Measurements from ENCODE around the gene ATP1B4. TPM values are rescaled to one million over a fixed set of nuclear protein-coding genes. Genes with fewer than 3 reads are reported as not detected.

Gene ATP1B4
- total RNA-seq, 1 donor from 2014 or later: 0.74 TPM

GRCh38 chrX:120321520-120322281 lies 40.2 kb upstream of the ATP1B4 start:
- H3K4me1 ChIP-seq: no peaks in the 10 kb centered on the region
- no peaks in the 10 kb centered on the region for H3K27me3 ChIP-seq
- TF ChIP-seq, protein P1, sequence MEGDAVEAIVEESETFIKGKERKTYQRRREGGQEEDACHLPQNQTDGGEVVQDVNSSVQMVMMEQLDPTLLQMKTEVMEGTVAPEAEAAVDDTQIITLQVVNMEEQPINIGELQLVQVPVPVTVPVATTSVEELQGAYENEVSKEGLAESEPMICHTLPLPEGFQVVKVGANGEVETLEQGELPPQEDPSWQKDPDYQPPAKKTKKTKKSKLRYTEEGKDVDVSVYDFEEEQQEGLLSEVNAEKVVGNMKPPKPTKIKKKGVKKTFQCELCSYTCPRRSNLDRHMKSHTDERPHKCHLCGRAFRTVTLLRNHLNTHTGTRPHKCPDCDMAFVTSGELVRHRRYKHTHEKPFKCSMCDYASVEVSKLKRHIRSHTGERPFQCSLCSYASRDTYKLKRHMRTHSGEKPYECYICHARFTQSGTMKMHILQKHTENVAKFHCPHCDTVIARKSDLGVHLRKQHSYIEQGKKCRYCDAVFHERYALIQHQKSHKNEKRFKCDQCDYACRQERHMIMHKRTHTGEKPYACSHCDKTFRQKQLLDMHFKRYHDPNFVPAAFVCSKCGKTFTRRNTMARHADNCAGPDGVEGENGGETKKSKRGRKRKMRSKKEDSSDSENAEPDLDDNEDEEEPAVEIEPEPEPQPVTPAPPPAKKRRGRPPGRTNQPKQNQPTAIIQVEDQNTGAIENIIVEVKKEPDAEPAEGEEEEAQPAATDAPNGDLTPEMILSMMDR (IDR thresholded peaks at IDR 0.05): no peak
- no peak for TF ChIP-seq POLR2AphosphoS5 (IDR thresholded peaks at IDR 0.05; ENCODE audit: insufficient read depth in 1 of 2, low read depth in 1 of 2)
- TF ChIP-seq POLR2A (IDR thresholded peaks at IDR 0.05): no peak
- no peak overlapping the region for H3K4me3 ChIP-seq
- DNase-seq (ENCODE audit: extremely low spot score in 2 of 2): no peak
- no peak overlapping the region for H3K27ac ChIP-seq
- no peaks in the 10 kb centered on the region for H3K36me3 ChIP-seq
- H3K9me3 ChIP-seq: no peaks in the 10 kb centered on the region
- intact Hi-C loops (cut with DNase I): no loop called here

- intact Hi-C loops (cut with DNase I): no loop called here
- no peak overlapping the region for H3K4me3 ChIP-seq
- no peaks in the 10 kb centered on the region for H3K36me3 ChIP-seq
- DNase-seq (ENCODE audit: extremely low spot score in 2 of 2): no peak
- H3K27ac ChIP-seq: no peak overlapping the region
- no peaks in the 10 kb centered on the region for H3K9me3 ChIP-seq
- TF ChIP-seq POLR2A (IDR thresholded peaks at IDR 0.05) (no peak), POLR2AphosphoS5 (IDR thresholded peaks at IDR 0.05; ENCODE audit: insufficient read depth in 1 of 2, low read depth in 1 of 2) (no peak)
- TF ChIP-seq, protein P1 (IDR thresholded peaks at IDR 0.05): no peak
- H3K4me1 ChIP-seq: no peaks in the 10 kb centered on the region
- no peaks in the 10 kb centered on the region for H3K27me3 ChIP-seq
Observed at GRCh38 chrX:120331116-120331515, 30.8 kb upstream of the ATP1B4 start.

- peaks cover 5% of the 10 kb centered on the region for H3K9me3 ChIP-seq
- DNase-seq (ENCODE audit: extremely low spot score in 2 of 2): no peak
- no peaks in the 10 kb centered on the region for H3K36me3 ChIP-seq
- H3K27ac ChIP-seq: no peak overlapping the region
- intact Hi-C loops (cut with DNase I): no loop called here
- TF ChIP-seq, protein P1 (IDR thresholded peaks at IDR 0.05): no peak
- TF ChIP-seq POLR2AphosphoS5 (IDR thresholded peaks at IDR 0.05; ENCODE audit: insufficient read depth in 1 of 2, low read depth in 1 of 2) (no peak), POLR2A (IDR thresholded peaks at IDR 0.05) (no peak)
- H3K27me3 ChIP-seq: no peaks in the 10 kb centered on the region
- H3K4me3 ChIP-seq: no peak overlapping the region
- H3K4me1 ChIP-seq: no peaks in the 10 kb centered on the region
Observed at GRCh38 chrX:120332394-120332793, 29.5 kb upstream of the ATP1B4 start.

DNA sequence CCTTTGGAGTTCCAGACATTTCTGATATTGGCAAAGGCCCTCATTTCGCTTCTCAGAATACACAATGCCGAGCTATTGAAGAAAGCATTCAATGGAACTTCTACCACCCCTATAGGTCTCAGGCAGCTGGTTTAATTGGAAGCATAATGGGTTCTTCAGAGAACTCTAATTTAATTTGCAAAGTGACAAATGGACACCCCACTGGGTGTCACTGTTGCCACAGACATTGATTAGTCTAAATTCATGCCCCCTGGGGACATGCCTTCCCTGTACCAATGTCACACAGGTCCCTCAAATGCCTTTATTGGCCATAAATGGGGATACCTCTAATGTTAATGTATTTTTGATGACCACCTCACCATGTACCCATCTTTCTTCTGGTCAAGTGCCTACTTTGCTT lies 27.7 kb upstream of the ATP1B4 start:
- Histone ChIP-seq H3K4me1 (no peaks in the 10 kb centered on the region), H3K27me3 (no peaks in the 10 kb centered on the region), H3K9me3 (peaks cover 5% of the 10 kb centered on the region), H3K36me3 (no peaks in the 10 kb centered on the region), H3K27ac (no peak overlapping the region), H3K4me3 (no peak overlapping the region)
- TF ChIP-seq POLR2A (IDR thresholded peaks at IDR 0.05) (no peak), POLR2AphosphoS5 (IDR thresholded peaks at IDR 0.05; ENCODE audit: insufficient read depth in 1 of 2, low read depth in 1 of 2) (no peak)
- TF ChIP-seq, protein P1 (IDR thresholded peaks at IDR 0.05): no peak
- intact Hi-C loops (cut with DNase I): no loop called here
- DNase-seq (ENCODE audit: extremely low spot score in 2 of 2): no peak

- DNase-seq (ENCODE audit: extremely low spot score in 2 of 2): no peak
- Histone ChIP-seq H3K27me3 (no peaks in the 10 kb centered on the region), H3K27ac (no peak overlapping the region), H3K36me3 (no peaks in the 10 kb centered on the region), H3K9me3 (peaks cover 5% of the 10 kb centered on the region), H3K4me1 (no peaks in the 10 kb centered on the region), H3K4me3 (no peak overlapping the region)
- intact Hi-C loops (cut with DNase I): no loop called here
- no peak for TF ChIP-seq POLR2A (IDR thresholded peaks at IDR 0.05)
- TF ChIP-seq, protein P1 (IDR thresholded peaks at IDR 0.05): no peak
- no peak for TF ChIP-seq POLR2AphosphoS5 (IDR thresholded peaks at IDR 0.05; ENCODE audit: insufficient read depth in 1 of 2, low read depth in 1 of 2)
Observed at GRCh38 chrX:120334603-120335002, 27.3 kb upstream of the ATP1B4 start.
